Right renal pelvis (tissue), 4 donors: ENCODE data around the gene IFNA13. TPM values are rescaled to one million over a fixed set of nuclear protein-coding genes. Genes with fewer than 3 reads are reported as not detected.

Experiments used
- DNase-seq, 4 donors: peaks; one replicate each; pipeline ENCODE4 v3.0.0-alpha.2; 2013; ENCODE audit warnings: low read depth in 4 of 4, low spot score in 3 of 4, missing footprints in 1 of 4
- polyA plus RNA-seq, 4 donors: library from polyadenylated mRNA; unstranded; fragments of 120-200 nt; gene quantifications; one replicate each; pipeline ENCODE4 v1.2.1, GENCODE V29; 2013; ENCODE audit not compliant: insufficient read length in 4 of 4

The IFNA13 gene
- polyA plus RNA-seq, 4 donors, result not detected

DNA sequence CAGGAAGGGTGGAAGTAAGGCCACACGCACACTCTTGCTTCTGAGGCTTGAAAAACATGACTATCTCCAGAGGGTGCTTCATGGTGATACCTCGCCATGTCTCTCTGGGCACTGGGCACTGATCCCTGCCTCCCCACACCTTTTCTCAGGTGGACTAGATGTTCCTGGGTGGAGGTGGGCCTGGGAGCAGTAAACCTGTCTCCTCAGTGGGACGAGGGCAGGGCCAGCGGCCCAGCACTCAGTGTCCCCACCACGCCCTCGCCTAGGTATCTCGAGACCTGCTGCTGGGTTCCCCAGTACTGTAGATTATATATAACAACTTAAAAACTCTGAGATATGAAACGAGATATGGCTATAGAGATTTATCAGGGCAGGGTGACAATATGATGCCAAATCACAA, 5.6 kb downstream of the IFNA13 start:
- DNase-seq, result no peak

DNA sequence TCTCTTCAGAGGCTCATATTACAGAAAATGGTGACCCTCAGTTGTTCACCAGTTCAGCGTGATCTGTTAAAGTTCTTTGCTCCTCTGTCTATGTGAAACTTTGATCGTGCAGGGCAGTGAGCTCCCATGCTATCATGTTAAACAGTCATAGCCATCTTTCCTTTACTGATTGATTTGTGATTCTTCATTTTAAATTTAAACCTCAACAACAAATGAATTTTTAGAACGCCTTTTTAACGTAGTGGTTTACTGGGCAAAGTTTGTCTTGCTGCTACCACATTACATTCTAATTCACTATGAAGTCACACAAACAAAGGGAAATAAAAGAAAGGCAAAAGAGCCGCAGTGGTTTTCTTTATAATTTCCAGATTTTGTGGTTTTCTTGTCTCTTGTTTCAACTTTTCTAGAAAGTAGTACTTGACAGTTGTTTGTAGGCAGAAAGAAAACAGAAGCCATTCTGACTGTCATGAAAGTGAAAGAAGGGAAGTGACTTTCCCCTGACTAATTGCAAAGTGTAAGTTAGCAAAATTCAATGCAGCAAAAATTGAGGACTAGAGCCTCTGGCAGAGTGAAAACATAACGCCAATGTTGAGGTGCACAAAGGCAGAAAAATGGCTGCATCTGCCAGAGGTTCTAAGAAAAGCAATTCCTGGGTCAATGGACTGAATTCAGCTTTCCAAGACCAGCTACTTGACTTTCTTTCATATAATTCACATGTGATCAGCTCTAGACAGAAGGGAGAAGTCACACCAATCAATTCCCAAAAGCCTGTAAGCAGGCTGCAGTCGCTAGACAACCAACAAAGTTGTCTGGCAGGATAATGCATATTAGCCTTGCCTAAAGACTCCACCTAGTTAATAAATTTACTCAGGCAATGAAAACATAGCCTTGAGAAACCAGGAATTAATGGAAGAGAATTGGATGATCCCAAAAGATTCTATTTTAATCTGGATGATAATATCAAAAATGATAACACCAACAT, 10.1 kb downstream of the IFNA13 start:
- DNase-seq, result no peak

DNA sequence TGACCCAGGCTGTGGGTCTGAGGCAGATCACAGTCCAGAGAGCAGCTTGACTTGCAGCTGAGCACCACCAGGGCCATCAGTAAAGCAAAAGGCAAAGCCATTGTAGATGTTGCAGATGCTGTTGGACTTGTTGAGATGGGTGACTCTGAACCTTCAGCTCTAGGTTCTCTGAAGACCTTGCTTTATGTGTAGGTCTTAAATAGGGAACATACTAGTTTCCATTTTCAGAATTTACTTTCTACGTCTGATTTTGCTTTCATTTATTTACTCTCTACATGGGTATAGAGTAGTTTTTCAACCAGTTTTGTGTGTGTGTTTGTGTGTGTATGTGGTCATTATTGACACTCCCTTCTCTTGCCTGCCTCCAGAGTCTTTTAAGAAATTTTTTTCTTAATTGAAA, 17.1 kb downstream of the IFNA13 start, which contains the start of gene IFNA6:
TSS of gene IFNA6 (minus strand) at position 101 of the 400 bp plus-strand sequence. CDS start at position 101, 0 bp downstream.
- DNase-seq, result no peak

DNA sequence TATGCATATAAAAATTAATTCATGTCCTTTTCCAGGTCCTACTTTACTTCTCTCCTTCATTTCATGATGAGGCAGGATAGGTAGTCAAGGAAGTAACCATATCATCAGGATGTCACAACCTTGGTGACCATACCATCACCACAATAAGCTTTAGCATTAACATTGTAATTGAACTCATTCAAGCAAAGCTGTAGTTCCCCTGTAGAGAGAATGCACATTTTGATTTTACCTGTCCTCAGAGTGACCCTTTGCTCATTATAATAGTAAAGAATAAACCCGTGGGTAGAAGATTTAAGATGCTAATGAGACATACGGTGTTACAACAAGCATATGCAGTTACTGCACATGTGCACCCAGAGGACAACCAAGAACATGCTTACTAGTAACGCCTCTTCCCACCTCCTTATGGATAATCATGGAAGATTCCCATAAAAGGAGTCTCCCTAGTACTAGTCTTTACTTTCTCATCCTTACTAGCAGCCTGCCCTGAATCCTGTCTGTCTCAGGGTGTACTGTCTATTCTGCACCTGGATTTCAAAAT, 19.4 kb downstream of the IFNA13 start:
- DNase-seq, result no peak

DNA sequence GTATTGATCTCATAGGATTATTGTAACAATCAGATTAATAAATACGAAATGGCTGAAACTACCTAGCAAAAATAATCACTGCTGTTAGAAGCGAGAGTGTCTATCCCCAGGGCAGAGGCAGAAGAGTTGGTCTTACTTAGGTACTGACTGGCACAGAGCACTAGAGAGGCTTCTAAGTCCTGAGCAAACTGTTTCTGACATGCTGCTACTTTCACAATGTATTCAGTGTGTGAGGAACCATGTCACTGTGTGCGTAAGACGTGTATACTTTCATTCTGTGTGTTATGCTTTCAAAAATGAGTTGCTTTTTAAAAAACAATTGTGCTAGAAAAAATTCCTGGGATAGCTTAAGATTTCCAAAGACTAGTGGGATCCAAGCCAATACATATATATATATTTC, 27.1 kb downstream of the IFNA13 start:
- no peak for DNase-seq

DNA sequence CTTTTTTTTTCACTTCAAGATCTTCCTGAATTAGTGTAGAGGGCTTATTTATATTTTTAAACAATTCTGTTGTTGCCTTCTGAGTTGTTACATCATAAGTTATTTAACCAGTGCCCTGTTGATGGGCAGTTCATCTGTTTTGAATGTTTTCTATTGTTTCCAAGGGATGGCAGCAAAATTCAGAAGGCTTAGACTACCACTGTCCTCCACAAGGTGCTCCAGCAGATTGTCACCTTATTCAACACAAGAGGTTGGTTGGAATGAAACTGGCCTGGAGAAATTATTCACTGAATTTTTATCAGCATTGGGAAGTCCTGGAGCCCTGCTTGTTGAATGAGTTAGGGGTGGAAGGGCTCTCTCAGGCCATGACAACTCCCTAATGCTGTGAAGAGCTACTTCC, 31.4 kb downstream of the IFNA13 start:
- DNase-seq, result no peak

DNA sequence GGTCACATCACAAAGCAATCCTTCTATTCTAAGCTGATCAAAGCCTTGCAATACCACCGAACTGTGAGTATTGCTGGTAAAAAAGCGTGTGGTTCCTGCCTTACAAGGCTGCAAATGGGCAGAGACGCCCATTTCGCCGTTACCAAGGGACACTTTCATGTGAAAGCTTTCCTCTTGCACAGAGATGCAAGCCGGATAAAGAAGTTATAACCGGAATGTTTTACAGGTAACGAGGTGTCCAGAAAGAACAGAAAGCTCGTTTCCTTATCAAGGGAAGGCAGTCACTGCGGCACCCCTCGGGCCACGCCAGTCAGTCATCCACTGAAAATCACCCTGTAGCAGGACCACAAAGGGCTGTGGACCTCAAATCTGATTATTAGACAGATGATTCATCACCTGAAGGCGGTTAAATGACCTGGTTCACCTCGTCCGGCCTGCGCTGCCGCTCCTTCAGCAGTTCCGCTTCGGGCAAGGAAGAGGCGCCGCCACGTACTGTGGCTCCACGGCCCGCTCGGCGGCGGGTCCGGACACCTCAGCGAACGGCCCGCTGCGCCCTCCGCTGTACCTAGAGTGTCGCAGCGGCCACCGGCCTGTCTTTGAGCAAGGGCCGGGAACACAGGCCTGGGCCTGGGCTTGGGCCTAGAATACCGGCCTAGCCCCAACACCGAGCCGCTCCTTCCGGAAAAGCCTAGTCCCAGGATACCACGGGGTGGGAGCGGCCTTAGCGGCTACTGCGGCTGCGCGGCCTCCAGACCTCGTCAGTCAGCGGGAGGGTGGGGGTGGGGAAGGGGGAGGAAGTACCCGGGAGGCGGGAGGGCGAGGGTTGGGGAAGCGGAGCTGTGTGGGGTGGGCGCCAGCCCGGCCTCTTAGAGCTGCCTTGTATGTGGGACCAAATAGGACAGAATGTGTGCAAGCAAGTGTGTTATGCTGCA, 32.9 kb downstream of the IFNA13 start, which contains the start of gene KLHL9:
TSS of gene KLHL9 (minus strand) at position 704 of the 932 bp plus-strand sequence. CDS start at position 159, 545 bp downstream.
- peak; percentile 83 to 93 (median 86) for DNase-seq

DNA sequence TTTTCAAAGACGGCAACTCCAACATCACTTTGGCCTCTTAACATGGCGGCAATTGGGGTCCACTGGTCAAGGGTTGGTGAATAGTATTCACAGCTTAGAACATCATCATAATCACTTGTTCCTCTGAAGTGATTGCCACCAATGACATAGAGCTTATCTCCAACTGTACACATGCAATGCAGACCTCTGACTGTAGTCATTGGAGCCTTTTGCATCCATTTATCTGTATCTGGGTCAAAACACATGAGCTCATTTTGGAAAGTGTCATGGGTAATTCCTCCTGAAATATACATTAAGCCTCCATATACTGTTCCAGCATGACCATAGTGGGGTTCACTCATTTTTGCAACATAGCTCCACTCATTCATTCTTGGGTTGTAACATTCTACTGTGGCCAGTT, 34.6 kb downstream of the IFNA13 start:
- no peak for DNase-seq

DNA sequence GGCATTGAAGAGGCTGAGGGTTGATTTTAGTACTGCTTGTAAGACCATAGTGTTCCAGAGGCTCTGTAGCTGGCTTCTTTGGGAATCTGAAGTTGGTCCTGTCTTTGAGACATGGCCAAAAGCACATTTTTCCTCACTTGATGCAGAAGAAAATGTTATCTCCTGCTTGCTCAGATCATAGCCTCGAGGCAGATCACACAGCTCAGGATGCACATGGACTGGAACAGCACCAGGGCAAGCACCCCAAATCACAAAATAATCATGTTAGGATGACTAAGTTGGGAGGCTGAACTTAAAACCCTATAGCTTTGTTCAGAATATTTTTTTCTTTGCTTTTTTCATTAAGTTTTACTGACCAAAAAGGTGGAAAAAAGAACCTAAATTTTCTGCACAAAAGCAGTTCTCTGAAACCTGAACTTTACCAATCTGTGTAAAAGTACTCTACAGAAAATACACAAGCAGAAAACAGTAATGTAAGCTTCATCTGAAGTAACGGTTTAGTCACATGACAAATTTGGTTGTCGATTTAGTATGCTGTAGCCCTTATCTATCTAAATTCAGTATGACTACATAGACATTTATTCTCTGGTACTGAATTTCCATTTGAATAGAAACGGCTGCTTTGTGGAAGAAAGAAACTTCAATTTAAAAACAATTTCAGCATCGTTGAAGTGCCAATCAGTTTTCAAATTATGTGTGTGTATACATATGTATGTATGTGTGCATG, 36.0 kb downstream of the IFNA13 start:
- no peak for DNase-seq

DNA sequence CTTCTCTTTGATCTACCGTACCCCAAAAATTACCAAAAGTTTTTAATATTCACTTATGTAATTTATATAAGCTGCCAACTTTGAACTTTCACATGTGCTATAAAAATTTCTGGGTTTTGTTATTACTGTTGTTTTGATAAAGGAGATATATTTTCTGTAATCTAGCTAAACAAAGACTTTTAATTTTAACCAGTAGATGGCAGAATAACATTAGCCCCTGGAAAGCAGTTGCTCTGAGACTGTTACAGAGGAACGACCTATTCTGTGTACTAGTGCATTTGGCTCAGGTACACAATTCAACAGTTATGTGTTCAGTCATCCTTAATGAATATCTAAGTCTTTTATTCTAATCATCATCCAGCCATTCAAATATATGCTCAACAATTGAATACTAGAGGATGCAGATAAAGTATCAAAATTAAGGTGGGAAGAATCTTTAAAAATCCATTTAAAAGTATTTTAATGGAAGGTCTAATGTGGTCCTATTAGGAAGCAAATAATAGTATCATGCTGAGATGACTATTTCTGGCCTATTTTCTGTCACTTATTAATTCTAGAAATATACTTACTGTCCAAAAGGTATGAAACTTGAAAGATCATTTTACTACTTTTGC, 41.2 kb downstream of the IFNA13 start:
- DNase-seq, result no peak

DNA sequence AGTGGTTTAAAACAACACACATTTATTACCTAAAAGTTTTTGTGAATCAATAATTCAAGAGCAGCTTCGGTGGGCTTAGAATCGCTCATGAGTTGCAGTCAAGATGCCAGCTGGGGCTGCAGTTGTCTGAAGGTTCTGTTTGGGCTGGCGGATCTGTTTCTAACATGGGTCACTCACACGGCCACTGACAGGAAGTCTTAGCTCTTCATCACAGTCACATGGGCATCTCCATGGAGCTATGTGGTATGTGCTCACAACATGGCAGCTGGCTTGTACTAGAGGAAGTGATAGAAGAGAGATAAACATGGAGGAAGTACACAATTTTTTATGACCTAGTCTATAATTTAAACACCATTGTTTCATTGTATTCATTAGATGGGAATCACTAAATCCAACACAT, 43.8 kb downstream of the IFNA13 start:
- no peak for DNase-seq

DNA sequence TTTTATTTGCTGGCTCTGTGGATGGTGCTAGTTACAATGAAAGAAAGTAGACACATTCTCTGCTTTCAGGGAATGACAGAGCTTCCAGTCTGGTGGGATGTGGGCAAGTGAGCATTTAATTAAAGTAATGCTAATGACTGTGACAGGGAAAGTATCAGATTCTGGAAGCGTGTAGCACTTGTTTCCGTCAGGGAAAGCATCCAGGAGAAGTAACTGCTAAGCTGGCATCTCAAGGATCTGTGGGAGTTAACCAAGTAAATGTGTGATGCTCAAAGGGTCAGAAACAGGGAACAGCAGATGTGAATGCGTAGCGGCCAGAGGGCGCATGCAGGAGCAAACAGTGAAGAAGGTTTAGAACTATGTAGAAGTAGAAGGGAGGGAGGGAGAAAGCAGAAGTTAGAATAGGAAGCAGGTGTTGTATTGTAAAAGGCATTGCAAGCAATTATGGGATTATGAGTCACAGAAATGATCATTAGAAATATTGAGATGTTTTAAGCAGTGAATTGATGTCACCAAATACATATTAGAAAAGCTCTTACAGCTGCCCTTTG, 44.9 kb downstream of the IFNA13 start:
- no peak for DNase-seq

DNA sequence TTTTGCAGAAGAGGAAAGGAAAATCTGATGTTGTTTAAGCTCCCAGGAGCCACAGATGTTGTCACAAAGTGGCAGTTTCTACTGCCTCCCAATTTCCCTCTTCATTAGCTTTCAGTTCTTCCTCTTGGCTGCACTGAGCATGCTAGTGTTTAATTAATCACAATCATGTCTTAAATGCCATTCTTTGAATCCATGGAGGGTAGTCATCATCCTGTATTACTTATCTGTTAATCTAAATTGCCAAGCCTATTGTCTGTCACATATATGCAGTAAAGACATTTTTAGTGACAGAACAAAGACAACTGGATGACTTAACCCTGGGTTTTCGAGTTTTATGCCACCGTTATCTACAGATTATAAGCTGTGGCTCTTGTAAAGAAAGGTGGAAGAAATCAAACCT, 47.4 kb downstream of the IFNA13 start:
- DNase-seq, result no peak

DNA sequence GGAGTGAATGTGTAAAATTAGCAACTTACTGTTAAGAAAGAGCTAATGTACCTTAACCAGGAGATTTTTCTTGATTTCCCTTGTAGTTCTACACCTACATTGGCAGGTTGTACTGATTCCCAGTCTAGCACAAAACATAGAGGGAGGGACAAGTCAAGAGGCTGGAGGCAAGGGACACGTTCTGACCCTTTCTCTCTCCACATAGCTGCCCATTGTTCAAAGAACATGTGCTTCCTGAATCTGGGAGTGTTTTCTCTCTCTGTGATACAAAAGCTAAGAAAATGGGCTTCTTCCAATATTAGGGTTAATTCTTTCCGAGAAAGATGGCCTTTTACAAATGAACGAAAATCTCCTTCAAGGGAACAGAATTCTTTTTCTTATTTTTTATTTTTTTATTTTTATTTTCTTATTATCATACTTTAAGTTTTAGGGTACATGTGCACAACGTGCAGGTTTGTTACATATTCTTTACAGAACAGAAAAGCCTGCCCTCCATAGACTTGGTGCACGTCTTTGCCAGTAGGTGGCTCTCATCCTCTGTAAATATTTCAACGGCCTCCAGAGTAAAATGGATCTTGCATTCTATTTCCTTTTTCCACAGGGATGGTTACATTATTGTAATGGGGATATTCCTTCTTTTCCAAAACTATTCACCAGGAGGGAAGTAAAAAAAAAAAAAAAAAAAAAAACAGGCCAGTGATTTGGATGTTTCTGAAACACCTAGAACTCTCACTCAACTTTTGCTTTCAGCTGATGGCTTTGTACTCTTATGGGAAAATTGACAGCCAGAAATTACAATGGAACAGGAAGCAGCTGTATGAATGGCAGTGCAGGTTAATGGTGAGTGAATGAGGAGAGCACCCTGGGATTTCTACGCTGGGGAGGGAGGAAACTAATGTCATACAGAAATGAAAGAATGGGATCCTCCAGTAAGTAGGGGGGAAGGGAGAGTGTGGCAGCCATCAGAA, 49.6 kb downstream of the IFNA13 start:
- no peak for DNase-seq
